ENCODE results near the gene RHBDL3. TPM values are rescaled to one million over a fixed set of nuclear protein-coding genes. Genes with fewer than 3 reads are reported as not detected.

RHBDL3 gene
- total and polyA plus RNA-seq, 2 donors, result 0.19 to 0.32 TPM

- Histone ChIP-seq H3K27ac (ENCODE audit: low read depth in 1 of 2, low read length in 1 of 2) (no peak overlapping the region), H3K36me3 (ENCODE audit: control insufficient read depth in 2 of 2, insufficient read depth in 2 of 2, low read length in 1 of 2) (no peaks in the 10 kb centered on the region), H3K9me3 (ENCODE audit: control insufficient read depth in 2 of 2, insufficient read depth in 1 of 2, low read length in 1 of 2) (no peaks in the 10 kb centered on the region), H3K4me1 (ENCODE audit: control insufficient read depth in 2 of 2, insufficient read depth in 2 of 2, low read length in 2 of 2) (no peaks in the 10 kb centered on the region), H3K27me3 (ENCODE audit: control insufficient read depth in 2 of 2, insufficient read depth in 1 of 2, low read length in 1 of 2) (peaks cover 12 to 32% of the 10 kb centered on the region in 2 donors), H3K4me3 (ENCODE audit: low read length in 2 of 2) (no peak overlapping the region)
- DNase-seq (ENCODE audit: low read depth in 6 of 9, low spot score in 9 of 9), result no peak
- 97% methylated on average over 6 of the region's 6 CpGs for WGBS
These were observed 9.0 kb downstream of the RHBDL3 start for GRCh38 chr17:32274643-32275042.

- Histone ChIP-seq H3K36me3 (ENCODE audit: control insufficient read depth in 2 of 2, insufficient read depth in 2 of 2, low read length in 1 of 2) (no peaks in the 10 kb centered on the region), H3K27ac (ENCODE audit: low read depth in 1 of 2, low read length in 1 of 2) (no peak overlapping the region), H3K9me3 (ENCODE audit: control insufficient read depth in 2 of 2, insufficient read depth in 1 of 2, low read length in 1 of 2) (no peaks in the 10 kb centered on the region), H3K4me3 (ENCODE audit: low read length in 2 of 2) (no peak overlapping the region), H3K27me3 (ENCODE audit: control insufficient read depth in 2 of 2, insufficient read depth in 1 of 2, low read length in 1 of 2) (peaks cover 10 to 25% of the 10 kb centered on the region in 2 donors), H3K4me1 (ENCODE audit: control insufficient read depth in 2 of 2, insufficient read depth in 2 of 2, low read length in 2 of 2) (no peaks in the 10 kb centered on the region)
- DNase-seq (ENCODE audit: low read depth in 6 of 9, low spot score in 9 of 9), result no peak
- WGBS, result 83% methylated on average over 19 of the region's 19 CpGs
These were observed 9.7 kb downstream of the RHBDL3 start for GRCh38 chr17:32275060-32276042.

GRCh38 chr17:32276171-32276601, 10.6 kb downstream of the RHBDL3 start:
- DNase-seq (ENCODE audit: low read depth in 6 of 9, low spot score in 9 of 9), result no peak
- 66% methylated on average over 4 of the region's 4 CpGs for WGBS
- H3K4me3 ChIP-seq (ENCODE audit: low read length in 2 of 2), result no peak overlapping the region

GRCh38 chr17:32277284-32277683, 11.7 kb downstream of the RHBDL3 start:
- Histone ChIP-seq H3K9me3 (ENCODE audit: control insufficient read depth in 2 of 2, insufficient read depth in 1 of 2, low read length in 1 of 2) (no peaks in the 10 kb centered on the region), H3K4me3 (ENCODE audit: low read length in 2 of 2) (no peak overlapping the region), H3K4me1 (ENCODE audit: control insufficient read depth in 2 of 2, insufficient read depth in 2 of 2, low read length in 2 of 2) (peaks cover 0 to 2% of the 10 kb centered on the region in 2 donors), H3K36me3 (ENCODE audit: control insufficient read depth in 2 of 2, insufficient read depth in 2 of 2, low read length in 1 of 2) (no peaks in the 10 kb centered on the region), H3K27me3 (ENCODE audit: control insufficient read depth in 2 of 2, insufficient read depth in 1 of 2, low read length in 1 of 2) (peaks cover under 1 to 13% of the 10 kb centered on the region in 2 donors), H3K27ac (ENCODE audit: low read depth in 1 of 2, low read length in 1 of 2) (no peak overlapping the region)
- no peak for DNase-seq (ENCODE audit: low read depth in 6 of 9, low spot score in 9 of 9)
- 94% methylated on average over 6 of the region's 6 CpGs for WGBS

More at GRCh38 chr17:32276171-32276601, 10.6 kb downstream of the RHBDL3 start:
- H3K36me3 ChIP-seq (ENCODE audit: control insufficient read depth in 2 of 2, insufficient read depth in 2 of 2, low read length in 1 of 2), result no peaks in the 10 kb centered on the region
- H3K4me1 ChIP-seq (ENCODE audit: control insufficient read depth in 2 of 2, insufficient read depth in 2 of 2, low read length in 2 of 2), result no peaks in the 10 kb centered on the region
- no peak overlapping the region for H3K27ac ChIP-seq (ENCODE audit: low read depth in 1 of 2, low read length in 1 of 2)
- H3K9me3 ChIP-seq (ENCODE audit: control insufficient read depth in 2 of 2, insufficient read depth in 1 of 2, low read length in 1 of 2), result no peaks in the 10 kb centered on the region
- H3K27me3 ChIP-seq (ENCODE audit: control insufficient read depth in 2 of 2, insufficient read depth in 1 of 2, low read length in 1 of 2), result peaks cover 7 to 22% of the 10 kb centered on the region in 2 donors

- no peak for DNase-seq (ENCODE audit: low read depth in 6 of 9, low spot score in 9 of 9)
- H3K9me3 ChIP-seq (ENCODE audit: control insufficient read depth in 2 of 2, insufficient read depth in 1 of 2, low read length in 1 of 2), result no peaks in the 10 kb centered on the region
- H3K27me3 ChIP-seq (ENCODE audit: control insufficient read depth in 2 of 2, insufficient read depth in 1 of 2, low read length in 1 of 2), result peaks cover 0 to 9% of the 10 kb centered on the region in 2 donors
- no peak overlapping the region for H3K27ac ChIP-seq (ENCODE audit: low read depth in 1 of 2, low read length in 1 of 2)
- no peak overlapping the region for H3K4me3 ChIP-seq (ENCODE audit: low read length in 2 of 2)
- peaks cover 0 to 5% of the 10 kb centered on the region in 2 donors for H3K4me1 ChIP-seq (ENCODE audit: control insufficient read depth in 2 of 2, insufficient read depth in 2 of 2, low read length in 2 of 2)
- 98% methylated on average over 2 of the region's 2 CpGs for WGBS
- H3K36me3 ChIP-seq (ENCODE audit: control insufficient read depth in 2 of 2, insufficient read depth in 2 of 2, low read length in 1 of 2), result no peaks in the 10 kb centered on the region
These were observed 13.2 kb downstream of the RHBDL3 start for GRCh38 chr17:32278815-32279214.

GRCh38 chr17:32279891-32280716, 14.5 kb downstream of the RHBDL3 start:
- Histone ChIP-seq H3K4me1 (ENCODE audit: control insufficient read depth in 2 of 2, insufficient read depth in 2 of 2, low read length in 2 of 2) (peaks cover 0 to 14% of the 10 kb centered on the region in 2 donors), H3K36me3 (ENCODE audit: control insufficient read depth in 2 of 2, insufficient read depth in 2 of 2, low read length in 1 of 2) (no peaks in the 10 kb centered on the region), H3K9me3 (ENCODE audit: control insufficient read depth in 2 of 2, insufficient read depth in 1 of 2, low read length in 1 of 2) (no peaks in the 10 kb centered on the region), H3K4me3 (ENCODE audit: low read length in 2 of 2) (no peak overlapping the region), H3K27ac (ENCODE audit: low read depth in 1 of 2, low read length in 1 of 2) (no peak overlapping the region), H3K27me3 (ENCODE audit: control insufficient read depth in 2 of 2, insufficient read depth in 1 of 2, low read length in 1 of 2) (peaks cover 0 to 2% of the 10 kb centered on the region in 2 donors)
- DNase-seq (ENCODE audit: low read depth in 6 of 9, low spot score in 9 of 9), result no peak
- 98% methylated on average over 21 of the region's 21 CpGs for WGBS

GRCh38 chr17:32281011-32281451, 15.4 kb downstream of the RHBDL3 start:
- H3K9me3 ChIP-seq (ENCODE audit: control insufficient read depth in 2 of 2, insufficient read depth in 1 of 2, low read length in 1 of 2), result no peaks in the 10 kb centered on the region
- DNase-seq (ENCODE audit: low read depth in 6 of 9, low spot score in 9 of 9), result no peak
- H3K4me1 ChIP-seq (ENCODE audit: control insufficient read depth in 2 of 2, insufficient read depth in 2 of 2, low read length in 2 of 2), result peaks cover 0 to 16% of the 10 kb centered on the region in 2 donors
- H3K36me3 ChIP-seq (ENCODE audit: control insufficient read depth in 2 of 2, insufficient read depth in 2 of 2, low read length in 1 of 2), result no peaks in the 10 kb centered on the region
- WGBS, result 93% methylated on average over 9 of the region's 9 CpGs
- no peaks in the 10 kb centered on the region for H3K27me3 ChIP-seq (ENCODE audit: control insufficient read depth in 2 of 2, insufficient read depth in 1 of 2, low read length in 1 of 2)
- H3K4me3 ChIP-seq (ENCODE audit: low read length in 2 of 2), result no peak overlapping the region
- no peak overlapping the region for H3K27ac ChIP-seq (ENCODE audit: low read depth in 1 of 2, low read length in 1 of 2)

GRCh38 chr17:32283745-32284201, 18.1 kb downstream of the RHBDL3 start:
- peaks cover 7 to 38% of the 10 kb centered on the region in 2 donors for H3K4me1 ChIP-seq (ENCODE audit: control insufficient read depth in 2 of 2, insufficient read depth in 2 of 2, low read length in 2 of 2)
- no peaks in the 10 kb centered on the region for H3K27me3 ChIP-seq (ENCODE audit: control insufficient read depth in 2 of 2, insufficient read depth in 1 of 2, low read length in 1 of 2)
- H3K9me3 ChIP-seq (ENCODE audit: control insufficient read depth in 2 of 2, insufficient read depth in 1 of 2, low read length in 1 of 2), result no peaks in the 10 kb centered on the region
- no peak overlapping the region for H3K4me3 ChIP-seq (ENCODE audit: low read length in 2 of 2)
- DNase-seq (ENCODE audit: low read depth in 6 of 9, low spot score in 9 of 9), result peak in 2 of 9 donors; percentile 15 to 37
- no peak overlapping the region for H3K27ac ChIP-seq (ENCODE audit: low read depth in 1 of 2, low read length in 1 of 2)
- no peaks in the 10 kb centered on the region for H3K36me3 ChIP-seq (ENCODE audit: control insufficient read depth in 2 of 2, insufficient read depth in 2 of 2, low read length in 1 of 2)
- 71% methylated on average over 20 of the region's 20 CpGs for WGBS

Data from thymus (tissue), 11 donors.